ENCODE data around the gene GGPS1.
"Not testable (repeated sequence)": the region's sequence is repeated elsewhere in the genome, so short reads cannot be mapped to it uniquely, and the experiment has no call there.

The GGPS1 gene

DNA sequence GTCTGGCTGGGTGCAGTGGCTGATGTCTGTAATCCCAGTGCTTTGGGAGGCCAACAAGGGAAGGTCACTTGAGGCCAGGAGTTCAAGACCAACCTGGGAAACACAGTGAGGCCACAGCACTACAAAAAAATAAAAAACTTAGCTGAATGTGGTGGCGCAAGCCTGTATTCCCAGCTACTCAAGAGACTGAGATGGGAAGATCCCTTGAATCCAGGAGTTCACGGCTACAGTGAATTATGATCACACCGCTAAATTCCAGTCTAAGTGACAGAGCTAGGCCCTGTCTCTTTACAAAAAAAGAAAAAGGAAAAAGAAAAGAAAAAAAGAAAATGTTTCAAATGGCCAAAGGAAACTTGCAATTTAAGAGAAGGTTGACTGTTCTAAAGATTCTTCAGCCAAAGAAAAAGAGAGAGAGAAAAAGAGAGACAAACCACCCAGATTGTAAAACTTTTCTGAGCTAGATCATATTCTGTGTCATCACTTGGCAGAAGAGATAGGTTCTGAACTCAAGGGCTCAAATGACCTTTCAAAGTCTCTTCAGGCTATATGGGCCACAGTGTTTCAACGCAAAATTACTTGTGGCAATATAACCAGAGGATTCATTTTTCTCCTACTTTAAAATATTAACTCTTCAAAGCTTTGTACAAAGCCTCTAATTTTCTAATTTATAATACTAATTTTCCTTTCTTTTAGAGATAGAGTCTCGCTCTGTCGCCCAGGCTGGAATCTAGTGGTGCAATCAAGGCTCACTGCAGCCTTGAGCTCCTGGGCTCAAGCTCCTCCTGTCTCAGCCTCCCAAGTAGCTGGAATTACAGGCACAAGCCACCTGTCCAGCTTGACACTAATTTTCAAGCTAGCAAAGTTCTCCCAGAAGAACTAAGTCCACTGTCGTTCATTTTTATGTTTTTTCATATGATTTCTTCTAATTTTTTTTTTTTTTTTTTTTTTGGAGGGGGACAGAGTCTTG, 20.9 kb upstream of the GGPS1 start:
- no peak for DNase-seq

DNA sequence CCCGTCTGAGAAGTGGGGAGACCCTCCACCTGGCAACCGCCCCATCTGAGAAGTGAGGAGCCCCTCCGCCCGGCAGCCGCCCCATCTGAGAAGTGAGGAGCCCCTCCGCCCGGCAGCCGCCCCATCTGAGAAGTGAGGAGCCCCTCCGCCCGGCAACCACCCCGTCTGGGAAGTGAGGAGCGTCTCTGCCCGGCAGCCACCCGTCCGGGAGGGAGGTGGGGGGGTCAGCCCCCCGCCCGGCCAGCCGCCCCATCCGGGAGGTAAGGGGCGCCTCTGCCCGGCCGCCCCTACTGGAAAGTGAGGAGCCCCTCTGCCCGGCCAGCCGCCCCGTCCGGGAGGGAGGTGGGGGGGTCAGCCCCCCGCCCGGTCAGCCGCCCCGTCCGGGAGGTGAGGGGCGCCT, 19.2 kb upstream of the GGPS1 start:
- not testable (repeated sequence) for DNase-seq

DNA sequence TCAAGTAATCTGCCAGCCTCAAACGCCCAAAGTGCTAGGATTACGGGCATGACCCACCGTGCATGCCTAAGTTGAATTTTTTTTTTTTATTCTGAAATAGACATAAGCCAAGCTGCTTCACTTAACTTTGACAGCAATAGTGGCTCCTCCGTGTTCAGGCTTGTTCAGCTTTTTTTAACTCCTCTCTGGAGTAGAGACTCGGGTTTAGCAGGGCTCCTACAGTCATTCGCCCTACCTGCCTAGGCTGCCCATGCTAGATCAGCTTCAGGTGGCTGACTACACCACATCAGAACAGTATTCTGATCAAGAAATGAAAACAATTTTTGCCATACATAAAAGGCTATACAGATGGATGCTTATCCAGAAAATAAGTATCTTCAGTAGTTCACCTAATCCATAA, 15.1 kb upstream of the GGPS1 start:
- DNase-seq: no peak

GRCh38 chr1:235313931-235314678, 14.3 kb upstream of the GGPS1 start:
- DNase-seq: no peak

DNA sequence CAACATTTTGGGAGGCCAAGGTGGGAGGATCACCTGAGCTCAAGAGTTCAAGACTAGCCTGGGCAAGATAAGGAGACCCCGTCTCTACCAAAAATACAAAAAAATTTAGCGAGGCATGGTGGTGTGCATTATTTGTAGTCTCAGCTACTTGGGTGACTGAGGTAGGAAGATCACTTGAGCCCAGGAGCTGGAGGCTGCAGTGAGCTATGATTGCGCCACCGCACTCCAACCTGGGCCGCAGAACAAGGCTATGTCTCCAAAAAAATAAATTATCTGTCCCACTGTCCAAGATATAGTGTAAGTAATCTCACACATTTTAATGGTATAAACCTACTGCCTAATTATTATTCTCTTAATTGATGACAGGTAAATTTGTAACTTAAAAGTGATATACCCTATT, 13.2 kb upstream of the GGPS1 start:
- no peak for DNase-seq

DNA sequence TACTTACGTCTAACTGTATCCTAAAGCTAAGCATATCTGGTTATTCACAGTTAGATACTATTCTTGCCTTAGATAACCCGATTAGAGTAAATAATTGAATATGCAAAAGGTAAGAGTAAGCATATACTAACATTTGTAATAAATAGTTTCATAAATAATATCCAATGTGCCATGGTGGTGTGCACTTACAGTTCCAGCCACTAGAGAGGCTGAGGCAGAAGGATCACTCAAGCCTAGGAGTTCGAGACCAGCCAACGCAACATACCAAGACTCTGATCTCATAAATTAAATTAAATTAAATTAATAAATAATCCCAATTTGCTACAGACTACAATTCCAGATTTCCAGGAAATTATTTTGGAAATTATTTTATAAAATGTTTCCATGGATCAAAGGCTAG, 12.6 kb upstream of the GGPS1 start:
- no peak for DNase-seq

- DNase-seq: no peak
Measured at GRCh38 chr1:235317168-235317567, 11.2 kb upstream of the GGPS1 start.

DNA sequence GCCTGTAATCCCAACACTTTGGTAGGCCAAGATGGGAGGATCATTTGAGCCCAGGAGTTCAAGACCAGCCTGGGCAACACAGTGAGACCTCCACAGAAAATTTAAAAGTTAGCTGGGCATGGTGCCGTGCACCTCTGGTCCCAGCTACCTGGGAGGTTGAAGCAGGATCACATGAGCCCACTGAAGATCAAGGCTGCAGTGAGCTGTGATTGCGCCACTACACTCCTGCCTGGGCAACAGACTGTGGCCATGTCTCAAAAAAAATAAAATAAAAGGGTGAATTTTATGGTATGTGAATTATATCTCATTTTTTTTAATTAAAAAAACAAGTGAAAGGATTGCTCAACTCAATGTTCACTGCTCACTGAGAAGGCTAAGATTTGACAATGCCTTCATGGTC, 9.1 kb upstream of the GGPS1 start:
- no peak for DNase-seq

DNA sequence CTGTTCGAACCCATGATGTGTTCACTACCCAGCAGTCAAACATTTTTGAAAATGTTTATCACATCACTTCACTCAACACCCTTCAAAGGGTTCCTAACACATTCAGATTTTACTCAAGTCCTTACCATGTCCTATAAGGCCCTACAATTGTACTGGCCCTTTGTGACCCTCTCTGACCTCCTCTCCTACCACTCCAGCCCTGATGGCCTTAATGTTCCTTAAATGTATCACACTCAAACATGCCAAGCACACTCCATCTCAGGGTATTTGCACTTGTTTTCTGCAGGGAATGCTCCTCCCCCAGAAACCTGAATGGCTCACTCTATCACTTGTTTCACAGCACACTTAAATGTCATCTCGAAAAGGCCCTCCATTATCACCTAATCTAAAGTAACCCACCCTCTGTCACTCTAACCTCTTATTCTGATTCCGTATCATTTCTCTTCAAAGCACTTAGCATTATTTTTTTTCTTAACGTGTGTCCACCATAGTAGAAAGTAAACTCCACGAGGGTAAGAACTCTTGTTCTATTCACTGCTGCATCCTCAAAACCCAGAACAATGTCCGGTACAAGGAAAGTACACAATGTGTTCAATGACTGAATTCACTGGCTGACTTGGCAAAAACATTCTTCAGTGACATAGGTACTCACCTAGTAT, 7.7 kb upstream of the GGPS1 start:
- DNase-seq: no peak

DNA sequence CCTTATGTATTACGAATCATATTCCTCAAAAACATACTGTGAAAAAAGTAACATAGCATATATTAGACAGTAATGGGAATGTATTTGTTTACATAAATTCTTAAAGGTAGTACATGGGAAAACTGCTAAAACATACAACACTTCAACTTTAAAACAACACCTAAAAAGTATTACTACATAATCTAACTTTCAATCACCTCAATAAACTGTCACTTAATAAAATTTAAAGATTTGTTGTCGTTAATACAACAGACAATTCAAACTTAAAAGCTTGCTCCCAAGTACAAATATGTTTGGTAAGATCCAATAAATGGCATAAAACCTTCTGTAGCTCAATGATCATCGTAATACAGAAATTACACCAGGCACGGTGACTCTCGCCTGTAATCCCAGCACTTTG, 4.1 kb upstream of the GGPS1 start:
- no peak for DNase-seq

DNA sequence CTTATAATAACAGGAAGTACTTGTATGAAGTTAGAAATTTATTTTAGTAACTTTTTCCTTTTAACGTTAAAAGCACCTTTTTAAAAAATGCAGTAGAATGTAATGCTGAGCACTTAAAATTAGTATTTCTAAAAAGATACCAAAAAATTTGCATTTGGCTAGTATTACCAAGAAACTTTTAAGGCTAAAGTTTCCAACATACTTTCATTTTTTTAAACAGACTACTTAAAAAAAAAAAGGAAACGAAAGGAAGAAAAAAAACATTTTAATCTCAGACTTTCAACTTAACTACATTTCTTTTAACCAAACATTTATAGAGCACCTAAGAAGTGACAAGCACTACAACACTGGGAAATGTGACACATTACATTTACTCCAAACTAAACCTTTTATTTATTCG, 3.2 kb upstream of the GGPS1 start:
- no peak for DNase-seq

DNA sequence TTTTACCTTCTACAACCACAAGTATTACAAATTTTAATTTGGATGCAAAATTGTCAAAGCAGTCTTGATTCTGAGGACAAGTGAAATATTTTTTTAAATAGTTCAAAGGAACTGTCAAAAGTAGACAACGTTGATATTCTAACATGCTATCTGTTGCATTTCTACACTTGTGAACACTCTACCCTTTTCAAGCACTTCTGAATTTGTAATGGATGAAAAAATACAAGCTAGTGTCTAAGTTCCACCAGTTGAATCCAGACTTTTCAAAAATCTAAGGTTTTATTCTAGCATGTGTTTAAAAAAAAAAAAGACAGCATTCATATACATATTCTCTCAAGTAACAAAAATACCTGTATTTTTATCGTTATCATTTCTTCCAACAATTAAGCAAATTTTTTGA, 2.5 kb upstream of the GGPS1 start:
- DNase-seq: no peak

- DNase-seq: no peak
Measured at GRCh38 chr1:235326719-235327558, 1.4 kb upstream of the GGPS1 start.

DNA sequence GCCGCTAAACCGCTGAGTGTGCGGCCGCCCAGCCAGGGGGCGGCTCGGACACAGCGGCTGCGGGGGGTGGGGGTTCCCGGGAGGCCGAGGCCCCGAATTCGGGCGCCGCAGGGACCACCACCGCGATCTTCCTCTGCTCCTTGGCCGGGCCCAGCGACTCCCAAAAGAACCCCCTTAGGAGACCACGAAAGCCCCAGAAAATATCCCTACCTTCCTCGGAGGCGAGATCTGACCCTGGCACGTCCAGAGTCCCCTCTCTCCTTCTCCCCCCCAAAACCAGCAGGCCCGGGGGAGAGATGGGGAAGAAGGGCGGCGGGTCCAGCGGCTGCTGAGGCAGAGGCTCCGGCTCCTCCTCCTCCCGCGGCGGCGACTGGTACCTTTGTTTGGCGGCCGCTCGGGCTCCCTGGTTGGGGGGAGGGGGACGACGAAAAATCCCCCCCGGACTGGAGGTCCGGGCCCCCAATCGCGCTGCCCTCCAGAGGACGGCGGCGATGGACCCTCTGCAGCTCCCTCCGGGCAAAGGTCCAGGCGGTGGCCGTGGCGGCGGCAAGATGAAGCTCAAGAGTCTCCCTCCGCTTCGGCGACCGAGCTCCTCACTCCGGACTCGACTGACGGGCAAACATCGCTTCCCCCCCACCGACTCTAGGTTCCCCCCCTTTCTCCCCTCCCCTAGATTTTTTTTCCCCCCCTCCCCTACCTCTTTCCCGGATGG, 655 bp upstream of the GGPS1 start, which contains the start of gene ARID4B:
Gene ARID4B (minus strand): TSS at position 621 of the 712 bp plus-strand sequence. CDS start 1,260 bp downstream, outside the sequence.
- no peak for DNase-seq

GRCh38 chr1:235329139-235329902, 951 bp downstream of the GGPS1 start:
- DNase-seq: no peak

DNA sequence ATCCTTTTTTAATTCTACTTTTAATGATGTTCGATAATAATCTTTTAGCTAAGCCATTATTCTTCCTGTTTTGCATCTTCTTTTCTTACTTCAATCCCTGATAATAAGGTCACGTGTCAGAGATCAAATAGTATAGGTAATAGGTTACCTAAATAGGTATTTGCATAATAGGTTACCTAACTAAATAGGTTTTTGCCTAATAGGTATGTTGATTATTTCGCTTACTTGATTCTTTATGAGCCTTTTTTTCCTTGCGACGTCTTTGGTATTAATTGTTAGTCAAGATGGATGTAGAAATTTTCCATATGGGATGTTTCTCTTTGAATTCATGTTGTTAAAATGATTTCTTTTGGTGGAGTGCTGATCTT, 2.5 kb downstream of the GGPS1 start:
- no peak for DNase-seq

GRCh38 chr1:235331401-235331800, 3.0 kb downstream of the GGPS1 start:
- DNase-seq: no peak

DNA sequence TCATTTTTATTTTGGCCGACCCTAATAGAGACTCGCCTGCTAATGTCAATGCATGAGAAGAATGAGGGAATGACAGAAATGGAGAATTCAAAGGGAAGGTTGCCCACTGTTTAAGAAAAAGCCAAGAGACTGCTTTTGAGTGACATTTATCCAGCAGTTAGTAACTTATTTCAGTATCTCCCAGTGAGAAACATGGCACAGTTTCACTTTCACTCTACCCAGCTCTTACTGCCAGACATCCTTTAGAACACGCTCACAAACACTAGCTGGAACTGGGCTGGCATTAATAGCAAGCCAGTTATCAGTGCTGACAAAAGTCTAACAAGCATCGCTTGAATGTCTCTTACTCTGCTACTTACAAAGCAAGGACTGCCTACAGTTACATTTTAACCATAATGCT, 8.5 kb downstream of the GGPS1 start:
- DNase-seq: no peak

GRCh38 chr1:235339746-235340145, 11.4 kb downstream of the GGPS1 start:
- no peak for DNase-seq

DNA sequence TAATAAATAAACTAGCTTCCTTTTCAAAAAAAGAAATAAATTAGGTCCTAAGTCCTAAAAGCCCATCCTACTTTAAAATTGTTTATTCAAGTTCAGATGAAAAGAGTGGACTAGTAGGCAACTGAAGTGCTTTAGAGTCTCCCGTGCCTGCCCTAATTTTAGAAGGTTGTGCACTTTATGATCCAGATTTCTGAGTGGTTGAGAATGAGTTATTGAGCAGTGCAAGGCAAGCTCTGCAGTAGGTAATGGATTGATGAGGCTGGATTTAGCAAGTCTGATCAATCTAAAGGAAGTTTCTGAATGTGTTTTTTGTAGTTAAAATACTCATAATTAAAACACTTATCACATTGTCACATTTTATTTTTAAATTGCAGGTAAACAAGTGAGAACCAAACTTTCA, 13.0 kb downstream of the GGPS1 start:
- no peak for DNase-seq

GRCh38 chr1:235342039-235342438, 13.7 kb downstream of the GGPS1 start:
- DNase-seq: no peak

Data from cortex of kidney (tissue), 1 donor.